Nephron (organoid): ENCODE data around the gene ADCY7.

ENCODE experiments used
- H3K27ac Mint-ChIP-seq, 3 experiments: 2 replicates each; pipeline ENCODE4 v1.8.0; 2020; ENCODE audit warnings: mixed read lengths in 3 of 3, mild to moderate bottlenecking in 2 of 3, moderate library complexity in 1 of 3
- H3K27me3 Mint-ChIP-seq: 2 replicates; pipeline ENCODE4 v1.8.0; 2021; ENCODE audit warnings: low read depth, mild to moderate bottlenecking, moderate library complexity, mixed read lengths
- H3K36me3 Mint-ChIP-seq: 2 replicates; pipeline ENCODE4 v1.8.0; 2020; ENCODE audit warnings: low read depth, mixed read lengths
- H3K4me1 Mint-ChIP-seq: 2 replicates; pipeline ENCODE4 v1.8.0; 2020; ENCODE audit warnings: mixed read lengths
- H3K4me3 Mint-ChIP-seq, 3 experiments: 2 replicates each; pipeline ENCODE4 v1.8.0; 2020; ENCODE audit warnings: mild to moderate bottlenecking in 3 of 3, mixed read lengths in 3 of 3, moderate library complexity in 2 of 3
- H3K9me3 Mint-ChIP-seq: 2 replicates; pipeline ENCODE4 v1.8.0; 2020; ENCODE audit warnings: mixed read lengths
- TF ChIP-seq, protein P1 (sequence below), 3 experiments: fragments of 200-600 bp; sonication (generic); IDR thresholded peaks; one replicate each; pipeline ENCODE4 v1.5.0; 2021; ENCODE audit warnings: antibody characterized with exemption in 3 of 3; ENCODE audit not compliant: unreplicated experiment in 3 of 3

The ADCY7 gene

DNA sequence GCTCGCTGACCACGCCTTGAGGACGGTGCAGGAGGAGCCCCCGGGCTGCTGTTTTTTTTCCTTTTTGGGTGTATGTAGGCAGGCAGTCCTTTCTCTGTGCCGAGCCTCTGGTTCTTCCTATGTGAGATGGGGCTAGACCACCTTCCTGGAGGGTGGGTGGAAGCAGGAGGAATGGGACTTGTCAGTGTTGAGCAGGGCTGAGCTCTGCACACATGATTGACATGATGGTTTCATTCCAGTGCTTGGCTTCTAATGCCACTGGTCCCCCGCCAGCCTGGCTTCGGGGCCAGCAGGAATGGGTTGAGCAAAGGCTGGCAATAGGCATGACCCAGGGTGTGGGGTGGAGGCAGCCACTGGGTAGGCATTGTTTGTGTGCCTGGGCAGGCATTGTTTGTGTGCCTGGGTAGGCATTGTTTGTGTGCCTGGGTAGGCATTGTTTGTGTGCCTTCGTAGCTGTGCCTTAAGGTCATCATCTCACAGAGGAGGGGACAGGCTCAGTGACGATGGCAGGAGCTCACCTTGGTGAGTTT, 14.2 kb upstream of the ADCY7 start:
- TF ChIP-seq, protein P1, sequence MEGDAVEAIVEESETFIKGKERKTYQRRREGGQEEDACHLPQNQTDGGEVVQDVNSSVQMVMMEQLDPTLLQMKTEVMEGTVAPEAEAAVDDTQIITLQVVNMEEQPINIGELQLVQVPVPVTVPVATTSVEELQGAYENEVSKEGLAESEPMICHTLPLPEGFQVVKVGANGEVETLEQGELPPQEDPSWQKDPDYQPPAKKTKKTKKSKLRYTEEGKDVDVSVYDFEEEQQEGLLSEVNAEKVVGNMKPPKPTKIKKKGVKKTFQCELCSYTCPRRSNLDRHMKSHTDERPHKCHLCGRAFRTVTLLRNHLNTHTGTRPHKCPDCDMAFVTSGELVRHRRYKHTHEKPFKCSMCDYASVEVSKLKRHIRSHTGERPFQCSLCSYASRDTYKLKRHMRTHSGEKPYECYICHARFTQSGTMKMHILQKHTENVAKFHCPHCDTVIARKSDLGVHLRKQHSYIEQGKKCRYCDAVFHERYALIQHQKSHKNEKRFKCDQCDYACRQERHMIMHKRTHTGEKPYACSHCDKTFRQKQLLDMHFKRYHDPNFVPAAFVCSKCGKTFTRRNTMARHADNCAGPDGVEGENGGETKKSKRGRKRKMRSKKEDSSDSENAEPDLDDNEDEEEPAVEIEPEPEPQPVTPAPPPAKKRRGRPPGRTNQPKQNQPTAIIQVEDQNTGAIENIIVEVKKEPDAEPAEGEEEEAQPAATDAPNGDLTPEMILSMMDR (IDR thresholded peaks at IDR 0.05; ENCODE audit: unreplicated experiment in 3 of 3), result no peak
- no peaks in the 10 kb centered on the region for H3K36me3 Mint-ChIP-seq
- peaks cover 8% of the 10 kb centered on the region for H3K4me1 Mint-ChIP-seq
- no peak overlapping the region for H3K27ac Mint-ChIP-seq
- no peak overlapping the region for H3K4me3 Mint-ChIP-seq
- H3K27me3 Mint-ChIP-seq, result peaks cover 17% of the 10 kb centered on the region
- no peaks in the 10 kb centered on the region for H3K9me3 Mint-ChIP-seq

GRCh38 chr16:50252874-50253513, 13.4 kb upstream of the ADCY7 start:
- Mint-ChIP-seq H3K4me3 (no peak overlapping the region), H3K4me1 (peaks cover 8% of the 10 kb centered on the region), H3K36me3 (no peaks in the 10 kb centered on the region), H3K9me3 (no peaks in the 10 kb centered on the region), H3K27ac (no peak overlapping the region), H3K27me3 (peaks cover 12% of the 10 kb centered on the region)
- TF ChIP-seq, protein P1 (IDR thresholded peaks at IDR 0.05; ENCODE audit: unreplicated experiment in 3 of 3), result no peak

DNA sequence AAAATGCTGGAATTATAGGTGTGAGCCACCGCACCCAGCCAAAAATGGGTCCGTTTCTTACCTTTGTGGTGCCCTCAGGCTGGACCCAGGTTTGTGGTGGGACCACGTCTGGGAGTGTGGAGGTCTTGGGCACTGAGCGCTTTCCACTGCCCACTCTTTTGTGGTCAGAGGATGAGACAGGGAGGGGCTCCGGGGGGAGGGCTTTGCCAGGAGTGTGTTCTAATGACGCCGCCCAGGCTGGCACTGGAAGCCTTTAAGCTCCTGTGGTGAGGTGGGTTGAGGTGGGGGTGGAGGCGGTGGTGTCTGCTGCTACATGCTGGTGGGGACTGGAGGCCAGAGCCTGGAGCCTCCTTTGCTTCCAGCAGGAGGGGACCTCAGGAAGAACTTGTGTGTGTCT, 12.8 kb upstream of the ADCY7 start:
- peaks cover 12% of the 10 kb centered on the region for H3K27me3 Mint-ChIP-seq
- H3K4me1 Mint-ChIP-seq, result peaks cover 8% of the 10 kb centered on the region
- H3K4me3 Mint-ChIP-seq, result no peak overlapping the region
- H3K36me3 Mint-ChIP-seq, result no peaks in the 10 kb centered on the region
- peak overlapping the region in 1 of 3 experiments; percentile 54 for H3K27ac Mint-ChIP-seq
- H3K9me3 Mint-ChIP-seq, result no peaks in the 10 kb centered on the region
- TF ChIP-seq, protein P1 (IDR thresholded peaks at IDR 0.05; ENCODE audit: unreplicated experiment in 3 of 3), result no peak

DNA sequence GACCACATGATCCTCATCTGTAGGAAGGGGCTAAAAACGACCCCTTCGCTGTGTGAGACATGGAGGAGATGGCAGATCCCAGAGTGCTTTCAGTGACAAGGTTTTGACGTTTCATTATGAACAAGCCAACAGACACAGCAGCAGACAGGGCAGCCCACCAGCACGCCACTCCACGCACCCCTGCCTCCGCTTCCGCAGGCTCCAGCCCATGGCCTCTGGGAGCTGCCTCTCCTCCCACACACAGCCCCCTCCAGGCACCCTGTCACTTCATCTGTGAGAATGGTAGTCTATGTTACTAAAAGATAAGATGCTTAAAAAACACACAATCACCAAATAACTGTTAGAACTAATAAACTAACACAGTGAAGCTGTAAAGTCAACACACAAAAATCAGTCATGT, 12.3 kb upstream of the ADCY7 start:
- H3K36me3 Mint-ChIP-seq, result no peaks in the 10 kb centered on the region
- peaks cover 12% of the 10 kb centered on the region for H3K4me1 Mint-ChIP-seq
- TF ChIP-seq, protein P1 (IDR thresholded peaks at IDR 0.05; ENCODE audit: unreplicated experiment in 3 of 3), result no peak
- H3K27ac Mint-ChIP-seq, result peak overlapping the region in 1 of 3 experiments; percentile 54
- H3K27me3 Mint-ChIP-seq, result peaks cover 9% of the 10 kb centered on the region
- peak overlapping the region in 2 of 3 experiments; percentile 1 to 26 for H3K4me3 Mint-ChIP-seq
- no peaks in the 10 kb centered on the region for H3K9me3 Mint-ChIP-seq

- Mint-ChIP-seq H3K9me3 (no peaks in the 10 kb centered on the region), H3K36me3 (no peaks in the 10 kb centered on the region), H3K27me3 (peaks cover 16% of the 10 kb centered on the region), H3K4me3 (no peak overlapping the region), H3K4me1 (peaks cover 24% of the 10 kb centered on the region), H3K27ac (no peak overlapping the region)
- TF ChIP-seq, protein P1 (IDR thresholded peaks at IDR 0.05; ENCODE audit: unreplicated experiment in 3 of 3), result no peak
Measured at GRCh38 chr16:50255538-50255937, 10.8 kb upstream of the ADCY7 start.

GRCh38 chr16:50256604-50257003, 9.7 kb upstream of the ADCY7 start:
- H3K4me1 Mint-ChIP-seq, result peaks cover 24% of the 10 kb centered on the region
- no peaks in the 10 kb centered on the region for H3K9me3 Mint-ChIP-seq
- H3K4me3 Mint-ChIP-seq, result no peak overlapping the region
- TF ChIP-seq, protein P1 (IDR thresholded peaks at IDR 0.05; ENCODE audit: unreplicated experiment in 3 of 3), result no peak
- no peak overlapping the region for H3K27ac Mint-ChIP-seq
- peaks cover 13% of the 10 kb centered on the region for H3K27me3 Mint-ChIP-seq
- no peaks in the 10 kb centered on the region for H3K36me3 Mint-ChIP-seq
